T-cell (primary cell): Measurements from ENCODE around the gene THAP6. TPM values are rescaled to one million over a fixed set of nuclear protein-coding genes. Genes with fewer than 3 reads are reported as not detected.
"Not testable (repeated sequence)": the region's sequence is repeated elsewhere in the genome, so short reads cannot be mapped to it uniquely, and the experiment has no call there.

Experiments used
- ATAC-seq, 4 experiments: fragments of 200-7000 bp in 3 of 4; fragments of 150-1000 bp in 1 of 4; cut with Tn5 transposase; replicated peaks in 1 of 4; 1 replicate in 3 of 4; 2 replicates in 1 of 4; pipeline ENCODE4 v1.10.0; 2021; ENCODE audit warnings: moderate library complexity in 3 of 4, mild to moderate bottlenecking in 2 of 4, moderate number of reproducible peaks in 1 of 4
- CTCF ChIA-PET, 2 donors: fragments of 300-600 bp; sonication (Branson Sonifier 250); formaldehyde crosslinking; loops; one replicate each; lab custom pipeline; 2022; ENCODE audit warnings: antibody characterized with exemption in 2 of 2; lab: Charles Lee
- POLR2A ChIA-PET, 2 donors: fragments of 300-600 bp; sonication (Branson Sonifier 250); formaldehyde crosslinking; loops; one replicate each; lab custom pipeline; 2022; ENCODE audit warnings: antibody characterized with exemption in 2 of 2; lab: Charles Lee
- DNase-seq, 35 experiments: peaks; one replicate each; pipeline versions ENCODE4 v3.0.0 to v3.0.0-alpha.2; 2013 to 2023
- H3K27ac ChIP-seq: one replicate; pipeline ENCODE4 v1.5.1; 2013; ENCODE audit warnings: low read length
- H3K27me3 ChIP-seq, 2 experiments: replicated peaks in 1 of 2; 1 replicate in 1 of 2; 2 replicates in 1 of 2; pipeline versions ENCODE4 v1.6.1 to v1.7.0; 2013; ENCODE audit warnings: low read length in 1 of 2, mixed read lengths in 1 of 2; ENCODE audit not compliant: control insufficient read depth in 2 of 2, insufficient read depth in 2 of 2; ENCODE audit errors: extremely low read depth in 1 of 2
- H3K36me3 ChIP-seq, 2 donors: 1 replicate in 1 of 2; 2 replicates in 1 of 2; pipeline versions ENCODE4 v1.6.1 to v1.7.0; 2013; ENCODE audit warnings: low read length in 1 of 2; ENCODE audit not compliant: control insufficient read depth in 2 of 2, insufficient read depth in 1 of 2; ENCODE audit errors: extremely low read depth in 1 of 2
- H3K4me1 ChIP-seq, 2 experiments: 1 replicate in 1 of 2; 2 replicates in 1 of 2; pipeline versions ENCODE4 v1.6.1 to v1.7.0; 2013; ENCODE audit warnings: low read length in 2 of 2, mixed read lengths in 1 of 2; ENCODE audit not compliant: insufficient read depth in 2 of 2, control insufficient read depth in 1 of 2; ENCODE audit errors: extremely low read depth in 1 of 2
- H3K4me3 ChIP-seq, 2 donors: 1 replicate in 1 of 2; 2 replicates in 1 of 2; pipeline versions ENCODE4 v1.5.1 to v1.7.0; 2013; ENCODE audit warnings: mild to moderate bottlenecking in 2 of 2, low read length in 1 of 2, moderate library complexity in 1 of 2; ENCODE audit not compliant: control insufficient read depth in 1 of 2; ENCODE audit errors: extremely low read depth in 1 of 2
- H3K9me3 ChIP-seq: 2 replicates; pipeline ENCODE4 v1.7.0; 2013
- H3K27ac Mint-ChIP-seq, 2 donors: one replicate each; pipeline ENCODE4 v1.8.0; 2020 to 2021; ENCODE audit warnings: mild to moderate bottlenecking in 2 of 2, mixed read lengths in 2 of 2
- H3K27me3 Mint-ChIP-seq, 2 donors: one replicate each; pipeline ENCODE4 v1.8.0; 2021 to 2022; ENCODE audit warnings: mixed read lengths in 2 of 2
- H3K36me3 Mint-ChIP-seq: one replicate; pipeline ENCODE4 v1.8.0; 2021; ENCODE audit warnings: mixed read lengths
- H3K4me1 Mint-ChIP-seq, 3 donors: one replicate each; pipeline ENCODE4 v1.8.0; 2020 to 2022; ENCODE audit warnings: mixed read lengths in 3 of 3, mild to moderate bottlenecking in 1 of 3
- H3K4me3 Mint-ChIP-seq, 3 donors: one replicate each; pipeline ENCODE4 v1.8.0; 2020 to 2022; ENCODE audit warnings: mild to moderate bottlenecking in 3 of 3, mixed read lengths in 3 of 3, moderate library complexity in 3 of 3
- H3K9me3 Mint-ChIP-seq, 3 donors: one replicate each; pipeline ENCODE4 v1.8.0; 2020 to 2022; ENCODE audit warnings: mixed read lengths in 3 of 3
- WGBS: methylation state at CpG from one replicate; pipeline ENCODE4 v1.1.5; 2013; ENCODE audit warnings: missing lambda C conversion rate; ENCODE audit not compliant: insufficient coverage; 5-methylcytosine and 5-hydroxymethylcytosine counted together
- total RNA-seq, 35 experiments: library from RNA in 6 of 35; stranded (reverse) in 6 of 35; fragments of 120-200 nt in 1 of 35; gene quantifications; one replicate each; pipeline versions ENCODE4 v1.2.1 to v1.2.4 and lab custom pipeline; 2013 to 2026

THAP6 gene
- total RNA-seq, 5 donors from 2014 or later (not counting 1 experiment from before 2014, with no cell fraction given): 24.4 to 35.5 (median 29.6) TPM

- Histone ChIP-seq H3K4me3 (no peak overlapping the region), H3K27me3 (no peaks in the 10 kb centered on the region), H3K36me3 (peaks cover 3 to 50% of the 10 kb centered on the region in 2 donors), H3K9me3 (no peaks in the 10 kb centered on the region), H3K27ac (no peak overlapping the region), H3K4me1 (no peaks in the 10 kb centered on the region)
- ATAC-seq (no peak), DNase-seq (no peak)
- CTCF ChIA-PET: interaction anchor here in 1 of 2 donors (0.5 kb wide), 1 partner anchor 963 kb away, joined by 8 read pairs; no protein-coding TSS in a partner anchor
- no peak overlapping the region for H3K27ac Mint-ChIP-seq
- 100% methylated on average over 1 of the region's 2 CpGs for WGBS
- peaks cover 75% of the 10 kb centered on the region for H3K36me3 Mint-ChIP-seq
- no peak overlapping the region for H3K4me3 Mint-ChIP-seq
- H3K9me3 Mint-ChIP-seq: peaks cover 8 to 28% (median 13%) of the 10 kb centered on the region in 3 donors
- no peaks in the 10 kb centered on the region for H3K27me3 Mint-ChIP-seq
- POLR2A ChIA-PET: interaction anchor here in 1 of 2 donors (0.5 kb wide), 1 partner anchor 71 kb away, joined by 3 read pairs; no protein-coding TSS in a partner anchor
- peaks cover 2 to 4% (median 4%) of the 10 kb centered on the region in 3 donors for H3K4me1 Mint-ChIP-seq
Observed at GRCh38 chr4:75530556-75531322, 16.5 kb downstream of the THAP6 start.

- 100% methylated on average over 2 of the region's 7 CpGs for WGBS
- Mint-ChIP-seq H3K9me3 (peaks cover 8 to 28% (median 13%) of the 10 kb centered on the region in 3 donors), H3K36me3 (peaks cover 66% of the 10 kb centered on the region)
- H3K4me3 ChIP-seq, ATAC-seq, CTCF ChIA-PET, DNase-seq, H3K4me3 Mint-ChIP-seq, H3K9me3 ChIP-seq, H3K27ac Mint-ChIP-seq, H3K27ac ChIP-seq, H3K27me3 Mint-ChIP-seq, H3K4me1 Mint-ChIP-seq, H3K27me3 ChIP-seq, H3K4me1 ChIP-seq: not testable (repeated sequence)
- POLR2A ChIA-PET: interaction anchor here in 1 of 2 donors (0.5 kb wide), 1 partner anchor 70 kb away, joined by 3 read pairs; no protein-coding TSS in a partner anchor
- peaks cover 3 to 41% of the 10 kb centered on the region in 2 donors for H3K36me3 ChIP-seq
Observed at GRCh38 chr4:75531536-75532143, 17.4 kb downstream of the THAP6 start.

- H3K4me1 ChIP-seq, DNase-seq, H3K4me1 Mint-ChIP-seq, H3K27ac Mint-ChIP-seq, H3K9me3 ChIP-seq, ATAC-seq, POLR2A ChIA-PET, H3K27me3 Mint-ChIP-seq, H3K27ac ChIP-seq, H3K27me3 ChIP-seq, H3K4me3 ChIP-seq, CTCF ChIA-PET, H3K4me3 Mint-ChIP-seq: not testable (repeated sequence)
- Mint-ChIP-seq H3K9me3 (peaks cover 8 to 28% (median 13%) of the 10 kb centered on the region in 3 donors), H3K36me3 (peaks cover 52% of the 10 kb centered on the region)
- 100% methylated on average over 1 of the region's 4 CpGs for WGBS
- H3K36me3 ChIP-seq: peaks cover 0 to 24% of the 10 kb centered on the region in 2 donors
Observed at GRCh38 chr4:75533339-75533887, 19.1 kb downstream of the THAP6 start.

- DNase-seq, H3K4me3 ChIP-seq, H3K4me1 ChIP-seq, H3K4me1 Mint-ChIP-seq, H3K4me3 Mint-ChIP-seq, ATAC-seq, H3K27ac Mint-ChIP-seq, H3K27me3 ChIP-seq, H3K27me3 Mint-ChIP-seq, POLR2A ChIA-PET, H3K27ac ChIP-seq, CTCF ChIA-PET, H3K9me3 ChIP-seq: not testable (repeated sequence)
- H3K9me3 Mint-ChIP-seq: peaks cover 8 to 28% (median 13%) of the 10 kb centered on the region in 3 donors
- H3K36me3 ChIP-seq: peaks cover 0 to 22% of the 10 kb centered on the region in 2 donors
- peaks cover 51% of the 10 kb centered on the region for H3K36me3 Mint-ChIP-seq
Observed at GRCh38 chr4:75533926-75534325, 19.7 kb downstream of the THAP6 start.

- H3K4me1 Mint-ChIP-seq, H3K27ac ChIP-seq, POLR2A ChIA-PET, H3K27ac Mint-ChIP-seq, H3K27me3 Mint-ChIP-seq, H3K36me3 ChIP-seq, ATAC-seq, DNase-seq, H3K4me3 Mint-ChIP-seq, H3K4me3 ChIP-seq, H3K4me1 ChIP-seq, H3K27me3 ChIP-seq, H3K9me3 ChIP-seq, CTCF ChIA-PET: not testable (repeated sequence)
- WGBS: no CpG with 5 or more reads among the region's 6 CpGs
- H3K9me3 Mint-ChIP-seq: peaks cover 5 to 12% (median 7%) of the 10 kb centered on the region in 3 donors
- H3K36me3 Mint-ChIP-seq: peaks cover 39% of the 10 kb centered on the region
Observed at GRCh38 chr4:75537308-75537707, 23.0 kb downstream of the THAP6 start.

GRCh38 chr4:75542824-75543223, 28.6 kb downstream of the THAP6 start:
- Histone ChIP-seq H3K27ac (no peak overlapping the region), H3K9me3 (no peaks in the 10 kb centered on the region), H3K4me1 (no peaks in the 10 kb centered on the region), H3K36me3 (peaks cover 3 to 14% of the 10 kb centered on the region in 2 donors), H3K27me3 (no peaks in the 10 kb centered on the region), H3K4me3 (no peak overlapping the region)
- H3K9me3 Mint-ChIP-seq: no peaks in the 10 kb centered on the region
- no peak overlapping the region for H3K4me3 Mint-ChIP-seq
- ChIA-PET CTCF (no interaction called here), POLR2A (no interaction called here)
- H3K36me3 Mint-ChIP-seq: peaks cover 36% of the 10 kb centered on the region
- no peaks in the 10 kb centered on the region for H3K4me1 Mint-ChIP-seq
- no peak for ATAC-seq
- DNase-seq: no peak
- H3K27ac Mint-ChIP-seq: no peak overlapping the region
- no peaks in the 10 kb centered on the region for H3K27me3 Mint-ChIP-seq
